Measurements from ENCODE around the gene ROBO4.

ROBO4 gene

DNA sequence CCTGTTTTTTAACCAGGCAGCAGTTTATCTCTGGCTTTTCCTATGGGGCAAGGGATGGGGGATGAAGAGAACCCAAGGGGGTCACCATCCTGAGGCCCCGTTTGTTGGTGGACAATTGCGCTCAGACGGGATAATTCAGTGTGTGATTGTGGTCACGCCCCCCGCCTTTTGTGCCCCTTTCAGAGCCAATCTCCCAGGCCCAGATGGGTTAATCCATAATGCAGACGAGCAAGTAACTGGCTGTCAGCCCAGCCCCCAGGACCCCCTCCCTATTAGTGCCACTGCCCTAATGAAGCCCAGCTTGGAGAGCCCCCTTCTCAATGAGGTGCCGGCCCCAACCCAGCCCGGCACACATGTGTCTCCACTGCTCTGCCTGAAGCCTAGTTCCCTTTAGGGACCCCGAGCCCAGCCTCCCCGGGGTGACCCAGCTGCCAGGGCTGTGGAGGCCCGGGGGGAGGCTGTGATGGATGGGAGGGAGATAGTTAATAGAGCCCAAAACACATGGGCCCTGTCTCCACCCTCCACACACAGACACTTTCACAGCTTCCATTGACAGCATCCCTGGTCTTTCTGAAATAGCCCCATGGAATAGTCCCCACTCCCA lies 51.5 kb downstream of the ROBO4 start:
- no peak for DNase-seq (ENCODE audit: extremely low spot score)
- TF ChIP-seq, protein P1, sequence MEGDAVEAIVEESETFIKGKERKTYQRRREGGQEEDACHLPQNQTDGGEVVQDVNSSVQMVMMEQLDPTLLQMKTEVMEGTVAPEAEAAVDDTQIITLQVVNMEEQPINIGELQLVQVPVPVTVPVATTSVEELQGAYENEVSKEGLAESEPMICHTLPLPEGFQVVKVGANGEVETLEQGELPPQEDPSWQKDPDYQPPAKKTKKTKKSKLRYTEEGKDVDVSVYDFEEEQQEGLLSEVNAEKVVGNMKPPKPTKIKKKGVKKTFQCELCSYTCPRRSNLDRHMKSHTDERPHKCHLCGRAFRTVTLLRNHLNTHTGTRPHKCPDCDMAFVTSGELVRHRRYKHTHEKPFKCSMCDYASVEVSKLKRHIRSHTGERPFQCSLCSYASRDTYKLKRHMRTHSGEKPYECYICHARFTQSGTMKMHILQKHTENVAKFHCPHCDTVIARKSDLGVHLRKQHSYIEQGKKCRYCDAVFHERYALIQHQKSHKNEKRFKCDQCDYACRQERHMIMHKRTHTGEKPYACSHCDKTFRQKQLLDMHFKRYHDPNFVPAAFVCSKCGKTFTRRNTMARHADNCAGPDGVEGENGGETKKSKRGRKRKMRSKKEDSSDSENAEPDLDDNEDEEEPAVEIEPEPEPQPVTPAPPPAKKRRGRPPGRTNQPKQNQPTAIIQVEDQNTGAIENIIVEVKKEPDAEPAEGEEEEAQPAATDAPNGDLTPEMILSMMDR (IDR thresholded peaks at IDR 0.05; ENCODE audit: control extremely low read depth, extremely low read depth, low read depth, missing control alignments), result no peak
- CTCF ChIA-PET, result interaction anchor here (1.1 to 3.9 kb wide), 5 partner anchors 8 to 37 kb away, joined by 3 to 17 read pairs (median 3); no protein-coding TSS in a partner anchor
- POLR2A ChIA-PET, result no interaction called here

DNA sequence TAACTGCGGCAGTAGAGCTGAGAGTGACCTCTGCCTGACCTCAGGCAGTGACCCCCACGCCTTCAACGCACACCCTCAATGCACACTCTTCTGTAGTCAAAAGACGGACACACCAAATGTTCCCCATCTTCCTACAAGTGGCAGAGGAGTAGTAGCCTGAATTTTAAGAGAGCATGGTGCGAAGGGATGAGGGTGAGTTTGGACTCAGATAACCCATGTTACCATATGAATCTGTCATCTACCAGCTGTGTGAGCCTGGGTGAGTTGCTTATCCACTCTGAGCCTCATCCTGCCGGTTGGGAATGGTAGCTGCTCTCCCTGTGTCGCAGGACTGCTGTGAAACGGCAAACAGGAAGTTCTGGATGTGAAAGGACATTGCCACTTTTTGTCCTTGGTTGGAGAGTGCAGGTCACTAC lies 53.0 kb downstream of the ROBO4 start:
- DNase-seq (ENCODE audit: extremely low spot score), result no peak
- TF ChIP-seq, protein P1 (IDR thresholded peaks at IDR 0.05; ENCODE audit: control extremely low read depth, extremely low read depth, low read depth, missing control alignments), result no peak
- CTCF ChIA-PET, result interaction anchor here (1.4 to 3.9 kb wide), 3 partner anchors 8 to 22 kb away, joined by 4 to 17 read pairs (median 8); no protein-coding TSS in a partner anchor
- POLR2A ChIA-PET, result no interaction called here

DNA sequence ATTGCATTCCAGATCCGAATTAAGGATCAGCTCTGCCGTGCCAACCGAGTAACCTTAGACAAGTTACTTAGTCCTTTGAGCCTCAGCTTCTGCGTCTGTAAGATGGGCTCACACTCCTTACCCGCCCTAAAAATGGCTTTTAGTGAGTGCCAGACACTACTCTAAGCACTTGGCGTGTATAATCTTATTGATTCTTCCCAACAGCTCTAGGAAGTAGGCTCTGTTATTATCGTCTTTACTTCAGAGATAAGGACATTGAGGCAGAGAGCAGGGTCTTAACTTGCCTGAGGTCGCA lies 54.1 kb downstream of the ROBO4 start:
- TF ChIP-seq, protein P1 (IDR thresholded peaks at IDR 0.05; ENCODE audit: control extremely low read depth, extremely low read depth, low read depth, missing control alignments), result no peak
- ChIA-PET CTCF (interaction anchor here (1.4 kb wide), 1 partner anchor 11 kb away, joined by 4 read pairs; no protein-coding TSS in a partner anchor), POLR2A (interaction anchor here (0.5 kb wide), 1 partner anchor 1280 kb away, joined by 3 read pairs; no protein-coding TSS in a partner anchor)
- DNase-seq (ENCODE audit: extremely low spot score), result no peak

DNA sequence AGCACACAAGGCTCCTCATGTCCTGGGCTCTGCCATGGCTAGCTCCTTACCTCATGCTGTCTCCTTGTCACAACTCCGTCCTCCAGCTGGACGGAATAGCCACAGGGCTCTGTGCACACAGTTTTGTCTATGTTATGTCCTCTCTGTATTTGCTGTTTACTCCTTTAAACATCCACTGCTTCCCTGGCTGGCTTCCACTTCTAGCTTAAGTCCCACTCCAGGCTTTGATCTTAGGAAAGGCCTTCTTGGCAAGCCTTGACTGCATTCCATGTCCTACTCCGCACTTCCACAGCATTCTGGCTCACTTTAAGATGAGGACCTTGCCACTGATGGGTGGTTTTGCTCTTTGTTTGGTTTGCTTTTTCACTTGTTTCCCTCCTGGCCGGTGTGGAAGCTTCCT lies 55.4 kb downstream of the ROBO4 start:
- TF ChIP-seq, protein P1 (IDR thresholded peaks at IDR 0.05; ENCODE audit: control extremely low read depth, extremely low read depth, low read depth, missing control alignments), result no peak
- ChIA-PET POLR2A (no interaction called here), CTCF (interaction anchor here (1.1 to 2.1 kb wide), 4 partner anchors 9 to 199 kb away, joined by 3 to 6 read pairs (median 5); no protein-coding TSS in a partner anchor)
- no peak for DNase-seq (ENCODE audit: extremely low spot score)

DNA sequence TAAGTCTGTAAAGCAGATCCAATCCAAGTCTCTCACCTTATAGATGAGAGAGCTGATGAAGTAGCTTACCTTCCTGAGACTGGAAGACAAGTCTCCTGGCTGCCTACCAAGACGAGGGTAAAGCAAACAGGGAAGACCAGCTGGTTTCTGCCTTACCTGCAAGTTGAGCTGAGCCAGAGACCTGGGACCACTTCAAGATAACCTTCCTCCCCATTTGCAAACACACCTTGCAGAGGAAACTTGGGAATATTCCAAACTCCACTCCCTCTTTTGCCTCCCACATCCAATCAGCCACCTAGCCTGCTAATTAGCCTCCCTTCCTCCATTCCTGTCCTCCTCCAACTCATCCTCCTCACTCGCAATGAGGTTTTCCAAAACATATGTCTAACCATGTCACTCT lies 55.8 kb downstream of the ROBO4 start:
- TF ChIP-seq, protein P1 (IDR thresholded peaks at IDR 0.05; ENCODE audit: control extremely low read depth, extremely low read depth, low read depth, missing control alignments), result no peak
- ChIA-PET CTCF (interaction anchor here (1.1 to 2.1 kb wide), 4 partner anchors 9 to 198 kb away, joined by 3 to 6 read pairs (median 5); no protein-coding TSS in a partner anchor), POLR2A (no interaction called here)
- no peak for DNase-seq (ENCODE audit: extremely low spot score)

DNA sequence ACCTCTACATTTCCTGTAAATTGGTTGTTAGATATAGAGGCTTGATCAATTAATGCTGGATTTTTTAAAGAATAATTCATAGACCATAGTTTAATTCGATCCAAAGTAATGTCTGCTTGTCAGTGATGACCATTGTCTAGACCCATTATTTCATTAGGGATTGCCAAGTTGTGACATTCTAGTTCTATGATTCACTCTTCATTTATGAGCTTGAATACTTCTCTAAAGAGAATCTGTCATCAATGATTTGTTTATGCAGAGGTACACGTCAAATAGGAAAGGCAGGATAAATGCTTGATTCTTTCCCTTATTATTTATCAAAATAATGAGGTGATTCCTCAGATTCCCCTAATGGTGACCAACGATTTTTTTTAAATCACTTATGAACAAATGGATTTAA lies 56.5 kb downstream of the ROBO4 start:
- POLR2A ChIA-PET, result no interaction called here
- no peak for DNase-seq (ENCODE audit: extremely low spot score)
- TF ChIP-seq, protein P1 (IDR thresholded peaks at IDR 0.05; ENCODE audit: control extremely low read depth, extremely low read depth, low read depth, missing control alignments), result no peak
- CTCF ChIA-PET, result interaction anchor here (1.1 to 2.1 kb wide), 4 partner anchors 8 to 198 kb away, joined by 3 to 6 read pairs (median 5); no protein-coding TSS in a partner anchor
